Measurements from ENCODE around the gene CACNB3.

- TF ChIP-seq, protein P1, sequence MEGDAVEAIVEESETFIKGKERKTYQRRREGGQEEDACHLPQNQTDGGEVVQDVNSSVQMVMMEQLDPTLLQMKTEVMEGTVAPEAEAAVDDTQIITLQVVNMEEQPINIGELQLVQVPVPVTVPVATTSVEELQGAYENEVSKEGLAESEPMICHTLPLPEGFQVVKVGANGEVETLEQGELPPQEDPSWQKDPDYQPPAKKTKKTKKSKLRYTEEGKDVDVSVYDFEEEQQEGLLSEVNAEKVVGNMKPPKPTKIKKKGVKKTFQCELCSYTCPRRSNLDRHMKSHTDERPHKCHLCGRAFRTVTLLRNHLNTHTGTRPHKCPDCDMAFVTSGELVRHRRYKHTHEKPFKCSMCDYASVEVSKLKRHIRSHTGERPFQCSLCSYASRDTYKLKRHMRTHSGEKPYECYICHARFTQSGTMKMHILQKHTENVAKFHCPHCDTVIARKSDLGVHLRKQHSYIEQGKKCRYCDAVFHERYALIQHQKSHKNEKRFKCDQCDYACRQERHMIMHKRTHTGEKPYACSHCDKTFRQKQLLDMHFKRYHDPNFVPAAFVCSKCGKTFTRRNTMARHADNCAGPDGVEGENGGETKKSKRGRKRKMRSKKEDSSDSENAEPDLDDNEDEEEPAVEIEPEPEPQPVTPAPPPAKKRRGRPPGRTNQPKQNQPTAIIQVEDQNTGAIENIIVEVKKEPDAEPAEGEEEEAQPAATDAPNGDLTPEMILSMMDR (IDR thresholded peaks at IDR 0.05; ENCODE audit: insufficient read depth, low read depth, low read length), result no peak
- no peak for TF ChIP-seq EZH2 (IDR thresholded peaks at IDR 0.05; ENCODE audit: insufficient read depth, low read length)
These were observed 54.8 kb downstream of the CACNB3 start for GRCh38 chr12:48873096-48873495.

All from astrocyte (in vitro differentiated cells and primary cell).